ENCODE data around the gene RPS15A. TPM values are rescaled to one million over a fixed set of nuclear protein-coding genes. Genes with fewer than 3 reads are reported as not detected.
A peak's percentile ranks its signal among the peaks of the same experiment; 100 is the strongest.

The RPS15A gene
- total RNA-seq, 3 donors from 2014 or later (not counting 1 experiment from before 2014, with no cell fraction given), result 1,225 to 1,687 (median 1,635) TPM

- H3K4me3 Mint-ChIP-seq, result no peak overlapping the region
- DNase-seq (no peak), ATAC-seq (no peak)
- H3K27ac Mint-ChIP-seq, result no peak overlapping the region
- whole genome bisulfite sequencing (ENCODE audit: insufficient coverage), result 97% methylated on average over 13 of the region's 13 CpGs
- intact Hi-C loops (cut with micrococcal nuclease), result no loop called here
- peaks cover 8 to 9% of the 10 kb centered on the region in 2 donors for H3K4me1 Mint-ChIP-seq
- no peaks in the 10 kb centered on the region for H3K27me3 Mint-ChIP-seq (ENCODE audit: low read depth in 2 of 2)
- Histone ChIP-seq H3K4me3 (ENCODE audit: low read length) (no peak overlapping the region), H3K27me3 (ENCODE audit: control insufficient read depth, insufficient read depth, low read length) (no peaks in the 10 kb centered on the region), H3K4me1 (ENCODE audit: control insufficient read depth, insufficient read depth, low read length) (no peaks in the 10 kb centered on the region), H3K36me3 (ENCODE audit: control insufficient read depth, insufficient read depth, low read length) (peaks cover 60% of the 10 kb centered on the region), H3K27ac (ENCODE audit: low read length) (no peak overlapping the region), H3K9me3 (ENCODE audit: control insufficient read depth, insufficient read depth, low read length) (no peaks in the 10 kb centered on the region)
- H3K36me3 Mint-ChIP-seq, result peaks cover 27% of the 10 kb centered on the region
- TF ChIP-seq, protein P1, sequence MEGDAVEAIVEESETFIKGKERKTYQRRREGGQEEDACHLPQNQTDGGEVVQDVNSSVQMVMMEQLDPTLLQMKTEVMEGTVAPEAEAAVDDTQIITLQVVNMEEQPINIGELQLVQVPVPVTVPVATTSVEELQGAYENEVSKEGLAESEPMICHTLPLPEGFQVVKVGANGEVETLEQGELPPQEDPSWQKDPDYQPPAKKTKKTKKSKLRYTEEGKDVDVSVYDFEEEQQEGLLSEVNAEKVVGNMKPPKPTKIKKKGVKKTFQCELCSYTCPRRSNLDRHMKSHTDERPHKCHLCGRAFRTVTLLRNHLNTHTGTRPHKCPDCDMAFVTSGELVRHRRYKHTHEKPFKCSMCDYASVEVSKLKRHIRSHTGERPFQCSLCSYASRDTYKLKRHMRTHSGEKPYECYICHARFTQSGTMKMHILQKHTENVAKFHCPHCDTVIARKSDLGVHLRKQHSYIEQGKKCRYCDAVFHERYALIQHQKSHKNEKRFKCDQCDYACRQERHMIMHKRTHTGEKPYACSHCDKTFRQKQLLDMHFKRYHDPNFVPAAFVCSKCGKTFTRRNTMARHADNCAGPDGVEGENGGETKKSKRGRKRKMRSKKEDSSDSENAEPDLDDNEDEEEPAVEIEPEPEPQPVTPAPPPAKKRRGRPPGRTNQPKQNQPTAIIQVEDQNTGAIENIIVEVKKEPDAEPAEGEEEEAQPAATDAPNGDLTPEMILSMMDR (IDR thresholded peaks at IDR 0.05), result no peak
- H3K9me3 Mint-ChIP-seq, result no peaks in the 10 kb centered on the region
Measured at GRCh38 chr16:18809165-18809564, 19.0 kb upstream of the RPS15A start.

GRCh38 chr16:18805257-18805773, 15.2 kb upstream of the RPS15A start:
- intact Hi-C loops (cut with micrococcal nuclease), result no loop called here
- DNase-seq (no peak), ATAC-seq (no peak)
- H3K4me1 Mint-ChIP-seq, result peaks cover 37 to 38% of the 10 kb centered on the region in 2 donors
- H3K9me3 Mint-ChIP-seq, result no peaks in the 10 kb centered on the region
- H3K4me3 Mint-ChIP-seq, result no peak overlapping the region
- Histone ChIP-seq H3K4me1 (ENCODE audit: control insufficient read depth, insufficient read depth, low read length) (peaks cover 20% of the 10 kb centered on the region), H3K9me3 (ENCODE audit: control insufficient read depth, insufficient read depth, low read length) (no peaks in the 10 kb centered on the region), H3K27ac (ENCODE audit: low read length) (no peak overlapping the region), H3K27me3 (ENCODE audit: control insufficient read depth, insufficient read depth, low read length) (no peaks in the 10 kb centered on the region), H3K36me3 (ENCODE audit: control insufficient read depth, insufficient read depth, low read length) (peaks cover 38% of the 10 kb centered on the region), H3K4me3 (ENCODE audit: low read length) (no peak overlapping the region)
- H3K36me3 Mint-ChIP-seq, result peaks cover 23% of the 10 kb centered on the region
- no peaks in the 10 kb centered on the region for H3K27me3 Mint-ChIP-seq (ENCODE audit: low read depth in 2 of 2)
- TF ChIP-seq, protein P1 (IDR thresholded peaks at IDR 0.05), result no peak
- peak overlapping the region; percentile 88 to 95 for H3K27ac Mint-ChIP-seq
- 33% methylated on average over 1 of the region's 2 CpGs for WGBS (ENCODE audit: insufficient coverage)

- H3K36me3 ChIP-seq (ENCODE audit: control insufficient read depth, insufficient read depth, low read length), result peaks cover 30% of the 10 kb centered on the region
- peaks cover 28% of the 10 kb centered on the region for H3K4me1 ChIP-seq (ENCODE audit: control insufficient read depth, insufficient read depth, low read length)
- Mint-ChIP-seq H3K9me3 (no peaks in the 10 kb centered on the region), H3K27me3 (ENCODE audit: low read depth in 2 of 2) (no peaks in the 10 kb centered on the region), H3K4me1 (peaks cover 45% of the 10 kb centered on the region in 2 donors), H3K4me3 (no peak overlapping the region), H3K36me3 (peaks cover 18% of the 10 kb centered on the region), H3K27ac (peak overlapping the region; percentile 88 to 95)
- no peaks in the 10 kb centered on the region for H3K9me3 ChIP-seq (ENCODE audit: control insufficient read depth, insufficient read depth, low read length)
- no peaks in the 10 kb centered on the region for H3K27me3 ChIP-seq (ENCODE audit: control insufficient read depth, insufficient read depth, low read length)
- ATAC-seq (no peak), DNase-seq (no peak)
- TF ChIP-seq, protein P1 (IDR thresholded peaks at IDR 0.05), result no peak
- WGBS (ENCODE audit: insufficient coverage), result 57% methylated on average over 3 of the region's 3 CpGs
- intact Hi-C loops (cut with micrococcal nuclease), result loop anchor here (5.0 kb wide), 3 partner anchors 163 to 753 kb away; partner anchors contain the start of genes COQ7 and VPS35L
- no peak overlapping the region for H3K4me3 ChIP-seq (ENCODE audit: low read length)
- H3K27ac ChIP-seq (ENCODE audit: low read length), result peak overlapping the region; percentile 32
Measured at GRCh38 chr16:18804540-18804939, 14.4 kb upstream of the RPS15A start.
